Ovary (tissue), 9 donors: ENCODE measurements around the gene CEMP1. TPM values are rescaled to one million over a fixed set of nuclear protein-coding genes. Genes with fewer than 3 reads are reported as not detected.

Experiments
- DNase-seq, 5 donors: peaks; one replicate each; pipeline ENCODE4 v3.0.0-alpha.2; 2019 to 2020
- H3K27ac ChIP-seq, 2 donors: fragments of 200-600 bp; one replicate each; pipeline versions ENCODE4 v1.5.1 to v1.8.0; 2019 to 2022
- H3K27me3 ChIP-seq: fragments of 200-600 bp; one replicate; pipeline ENCODE4 v1.8.0; 2022
- H3K36me3 ChIP-seq: fragments of 200-600 bp; sonication (generic); one replicate; pipeline ENCODE4 v1.5.1; 2019
- H3K4me1 ChIP-seq: one replicate; pipeline ENCODE4 v1.8.1; 2013; ENCODE audit warnings: mild to moderate bottlenecking, moderate library complexity; ENCODE audit not compliant: insufficient read depth
- H3K4me3 ChIP-seq: fragments of 200-600 bp; sonication (generic); one replicate; pipeline ENCODE4 v1.5.1; 2017
- H3K9me3 ChIP-seq, 2 donors: fragments of 200-600 bp in 1 of 2; sonication (generic) in 1 of 2; one replicate each; pipeline versions ENCODE4 v1.5.1 to v1.8.1; 2013 to 2019; ENCODE audit warnings: mild to moderate bottlenecking in 1 of 2, moderate library complexity in 1 of 2
- CTCF ChIP-seq, 3 donors: fragments of 450-650 bp in 2 of 3; fragments of 200-600 bp in 1 of 3; IDR thresholded peaks; one replicate each; pipeline versions ENCODE4 v1.5.1 to v1.8.0; 2016 to 2022; ENCODE audit warnings: antibody characterized with exemption in 3 of 3, mild to moderate bottlenecking in 1 of 3
- EP300 ChIP-seq: sonication (generic); formaldehyde crosslinking; IDR thresholded peaks from one replicate; pipeline ENCODE4 v1.6.1; 2017; ENCODE audit warnings: antibody characterized with exemption
- POLR2A ChIP-seq: fragments of 450-650 bp; IDR thresholded peaks from one replicate; pipeline ENCODE4 v1.6.1; 2017; ENCODE audit warnings: antibody characterized with exemption, mild to moderate bottlenecking, moderate library complexity
- WGBS, 3 donors: extraction: QIAGEN DNeasy Blood & Tissue Kit in 1 of 3; methylation state at CpG; one replicate each; pipeline versions ENCODE4 v1.1.5 to v1.1.7; 2013 to 2017; 5-methylcytosine and 5-hydroxymethylcytosine counted together
- intact Hi-C, 4 donors: fragments of 100-400 bp; cut with DNase I; formaldehyde crosslinking; loops; one replicate each; pipeline versions ENCODE4 v1.11.0 to v1.15.1; 2022 to 2023
- polyA plus RNA-seq, 2 donors: library from polyadenylated mRNA; stranded (reverse); fragments of 200-250 nt in 1 of 2; fragments of 350-450 nt in 1 of 2; fragmentation: Illumina TruSeq in 1 of 2; extraction: RNeasy Lipid Tissue Mini Kit (QIAGEN cat#74804) in 1 of 2; gene quantifications; one replicate each; pipeline ENCODE4 v1.2.3, GENCODE V29; 2013 to 2014
- total RNA-seq, 7 donors: library from RNA; depleted of rRNA in 2 of 7; stranded (reverse); fragments of >200 nt in 2 of 7; fragmentation: NEBNext Ultra II Directional in 3 of 7; extraction: Animal tissue kit (Norgen Biotek cat#: 25700) in 3 of 7; gene quantifications; one replicate each; pipeline versions ENCODE4 v1.1.0 to v1.2.4, GENCODE V29; 2016 to 2023
- donor health status: DM: no; HTN: no; CAD: no; lungs with moderate emphysema.
- donor health status: DM: no; HTN: no; CAD: no.
- donor health status: Bipolar disorder and iron deficiency.
- donor health status: DM: yes; HTN: yes; CAD: no.
- donor health status: DM: no; HTN: no; CAD: no.
- donor health status: DM: yes; HTN: yes; CAD: no.

The CEMP1 gene
- total and polyA plus RNA-seq, 9 donors, result 0.33 to 1.0 (median 0.37) TPM; not detected in 4

DNA sequence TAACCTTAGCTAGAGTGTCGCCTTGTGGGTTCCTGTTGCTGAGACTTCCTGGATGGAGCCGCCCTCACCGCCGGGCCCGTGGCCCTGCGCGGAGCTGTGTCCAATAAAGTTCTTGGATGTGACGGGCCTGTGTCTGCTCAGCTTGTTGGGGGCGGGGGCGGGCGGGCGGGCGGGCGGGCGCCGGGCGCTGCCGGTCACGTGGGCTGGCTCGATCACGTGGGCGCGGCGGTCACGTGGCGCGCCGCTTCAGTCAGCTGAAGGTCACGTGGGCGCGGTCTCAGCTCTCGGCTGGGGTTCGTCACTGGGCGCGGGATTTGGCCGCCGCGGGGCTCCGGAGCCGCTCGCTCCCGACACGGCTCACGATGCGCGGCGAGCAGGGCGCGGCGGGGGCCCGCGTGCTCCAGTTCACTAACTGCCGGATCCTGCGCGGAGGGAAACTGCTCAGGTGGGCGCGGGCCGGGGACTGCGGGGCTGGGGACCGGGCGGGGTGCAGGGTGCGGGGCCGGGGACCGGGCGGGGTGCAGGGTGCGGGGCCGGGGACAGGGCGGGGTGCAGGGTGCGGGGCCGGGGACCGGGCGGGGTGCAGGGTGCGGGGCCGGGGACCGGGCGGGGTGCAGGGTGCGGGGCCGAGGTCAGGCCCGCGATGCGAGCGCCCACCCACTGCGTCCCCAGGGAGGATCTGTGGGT is 11.0 kb downstream of the CEMP1 start, which contains the start of gene AMDHD2:
Gene AMDHD2 (plus strand): TSS at position 275 of the 687 bp plus-strand sequence. CDS start 88 bp downstream, at position 363.
- H3K36me3 ChIP-seq, result no peaks in the 10 kb centered on the region
- H3K9me3 ChIP-seq, result no peaks in the 10 kb centered on the region
- TF ChIP-seq POLR2A (no peak), EP300 (no peak), CTCF (IDR thresholded peaks at IDR 0.05) (no peak)
- H3K27ac ChIP-seq, result peak within 1 kb of the TSS in 1 of 2 donors; percentile 28
- peak within 1 kb of the TSS; percentile 50 for H3K4me3 ChIP-seq
- intact Hi-C loops, result no loop called here
- no peaks in the 10 kb centered on the region for H3K27me3 ChIP-seq
- DNase-seq, result peak; percentile 89 to 93 (median 92)
- 0 to 1% (median 1%) methylated on average over 37 to 83 of the region's 83 CpGs for WGBS, 3 donors
- H3K4me1 ChIP-seq, result peaks cover 33% of the 10 kb centered on the region

GRCh38 chr16:2519711-2520080 is 11.5 kb downstream of the CEMP1 start:
- DNase-seq, result peak in 3 of 5 donors; percentile 18 to 59 (median 46)
- Histone ChIP-seq H3K9me3 (no peaks in the 10 kb centered on the region), H3K4me1 (peaks cover 35% of the 10 kb centered on the region), H3K36me3 (no peaks in the 10 kb centered on the region), H3K4me3 (peak overlapping the region; percentile 18), H3K27me3 (no peaks in the 10 kb centered on the region), H3K27ac (peak overlapping the region in 1 of 2 donors; percentile 28)
- TF ChIP-seq CTCF (IDR thresholded peaks at IDR 0.05) (no peak), EP300 (no peak), POLR2A (no peak)
- 30 to 38% (median 34%) methylated on average over 22 of the region's 22 CpGs for WGBS, 3 donors
- intact Hi-C loops, result no loop called here

DNA sequence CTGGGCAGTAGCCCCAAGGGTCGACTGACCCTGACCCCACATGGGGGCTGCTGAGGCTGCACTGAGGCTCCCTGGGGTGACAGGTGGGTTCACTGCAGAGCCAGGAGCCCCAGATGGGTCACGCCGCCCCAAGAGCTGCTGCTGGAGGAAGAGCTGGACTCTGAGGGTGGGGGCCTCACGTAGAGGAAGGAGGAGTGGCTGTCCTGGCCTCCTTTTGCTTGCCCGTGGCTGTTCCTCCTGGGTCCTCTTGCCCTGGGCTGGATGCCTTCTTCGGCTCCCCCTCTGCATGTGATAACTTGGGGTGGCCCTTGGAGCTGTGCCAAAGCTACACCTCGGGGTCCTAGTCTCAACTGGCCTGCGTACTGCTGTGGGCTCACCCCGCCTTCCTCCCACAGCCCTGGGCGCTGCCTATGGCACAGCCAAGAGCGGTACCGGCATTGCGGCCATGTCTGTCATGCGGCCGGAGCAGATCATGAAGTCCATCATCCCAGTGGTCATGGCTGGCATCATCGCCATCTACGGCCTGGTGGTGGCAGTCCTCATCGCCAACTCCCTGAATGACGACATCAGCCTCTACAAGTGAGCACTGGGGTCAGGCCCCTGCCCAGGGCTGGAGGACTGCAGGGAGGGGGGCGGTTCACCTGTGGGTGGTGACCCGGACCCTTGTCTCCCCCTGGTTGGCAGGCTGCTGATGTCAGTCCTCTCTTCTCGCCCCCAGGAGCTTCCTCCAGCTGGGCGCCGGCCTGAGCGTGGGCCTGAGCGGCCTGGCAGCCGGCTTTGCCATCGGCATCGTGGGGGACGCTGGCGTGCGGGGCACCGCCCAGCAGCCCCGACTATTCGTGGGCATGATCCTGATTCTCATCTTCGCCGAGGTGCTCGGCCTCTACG is 12.1 kb downstream of the CEMP1 start:
- H3K9me3 ChIP-seq, result no peaks in the 10 kb centered on the region
- DNase-seq, result peak in 4 of 5 donors; percentile 42 to 72 (median 58)
- TF ChIP-seq EP300 (no peak), CTCF (IDR thresholded peaks at IDR 0.05) (no peak), POLR2A (no peak)
- WGBS, 3 donors, result 77 to 82% (median 78%) methylated on average over 33 to 39 of the region's 39 CpGs
- peaks cover 35% of the 10 kb centered on the region for H3K4me1 ChIP-seq
- peak overlapping the region in 1 of 2 donors; percentile 28 for H3K27ac ChIP-seq
- H3K27me3 ChIP-seq, result no peaks in the 10 kb centered on the region
- H3K36me3 ChIP-seq, result no peaks in the 10 kb centered on the region
- peak overlapping the region; percentile 18 for H3K4me3 ChIP-seq
- intact Hi-C loops, result no loop called here

GRCh38 chr16:2517954-2518605 is 13.1 kb downstream of the CEMP1 start:
- peak in 2 of 5 donors; percentile 10 to 16 for DNase-seq
- Histone ChIP-seq H3K4me3 (no peak overlapping the region), H3K4me1 (peaks cover 35% of the 10 kb centered on the region), H3K36me3 (no peaks in the 10 kb centered on the region), H3K27ac (no peak overlapping the region), H3K27me3 (no peaks in the 10 kb centered on the region), H3K9me3 (no peaks in the 10 kb centered on the region)
- intact Hi-C loops, result no loop called here
- 67 to 71% (median 67%) methylated on average over 12 of the region's 12 CpGs for WGBS, 3 donors
- TF ChIP-seq EP300, result no peak
- no peak for TF ChIP-seq CTCF (IDR thresholded peaks at IDR 0.05)
- no peak for TF ChIP-seq POLR2A
